Kidney epithelial cell (primary cell): ENCODE results near the gene UBE2E3. TPM values are rescaled to one million over a fixed set of nuclear protein-coding genes. Genes with fewer than 3 reads are reported as not detected.

Experiments used
- DNase-seq: peaks from one replicate; pipeline ENCODE4 v3.0.0-alpha.2; 2010; ENCODE audit warnings: low read depth
- H3K27me3 ChIP-seq: 2 replicates; pipeline ENCODE4 v1.6.0; 2011; ENCODE audit warnings: low read length; ENCODE audit not compliant: control insufficient read depth, insufficient read depth
- H3K36me3 ChIP-seq: 2 replicates; pipeline ENCODE4 v1.5.1; 2011; ENCODE audit warnings: low read length; ENCODE audit not compliant: control insufficient read depth, insufficient read depth
- H3K4me3 ChIP-seq: 2 replicates; pipeline ENCODE4 v1.5.1; 2011; ENCODE audit warnings: low read depth, mild to moderate bottlenecking, control low read depth, low read length
- CTCF ChIP-seq: IDR thresholded peaks from 2 replicates; pipeline ENCODE4 v1.5.1; 2011; ENCODE audit warnings: mild to moderate bottlenecking, moderate library complexity, low read length, control low read depth, inconsistent platforms; ENCODE audit not compliant: insufficient read depth, poor library complexity, severe bottlenecking
- total RNA-seq: library from RNA; depleted of rRNA; stranded (reverse); fragments of >200 nt; gene quantifications from 2 replicates; pipeline ENCODE4 v1.2.3, GENCODE V29; 2015

Gene UBE2E3
- total RNA-seq, 1 donor from 2014 or later = 84.7 TPM

- no peak overlapping the region for H3K4me3 ChIP-seq
- H3K27me3 ChIP-seq = no peaks in the 10 kb centered on the region
- TF ChIP-seq CTCF = no peak
- DNase-seq = no peak
- H3K36me3 ChIP-seq = no peaks in the 10 kb centered on the region
Measured at GRCh38 chr2:180943275-180943674, 37.1 kb upstream of the UBE2E3 start.

- H3K4me3 ChIP-seq = no peak overlapping the region
Measured at GRCh38 chr2:180944372-180944771, 36.0 kb upstream of the UBE2E3 start.

GRCh38 chr2:180947208-180947689 lies 33.2 kb upstream of the UBE2E3 start:
- Histone ChIP-seq H3K36me3 (no peaks in the 10 kb centered on the region), H3K4me3 (no peak overlapping the region), H3K27me3 (no peaks in the 10 kb centered on the region)
- no peak for TF ChIP-seq CTCF
- no peak for DNase-seq

More at GRCh38 chr2:180944372-180944771, 36.0 kb upstream of the UBE2E3 start:
- DNase-seq = no peak
- no peak for TF ChIP-seq CTCF
- Histone ChIP-seq H3K36me3 (no peaks in the 10 kb centered on the region), H3K27me3 (no peaks in the 10 kb centered on the region)

GRCh38 chr2:180949896-180950295 lies 30.5 kb upstream of the UBE2E3 start:
- no peaks in the 10 kb centered on the region for H3K27me3 ChIP-seq
- no peak for TF ChIP-seq CTCF
- H3K36me3 ChIP-seq = no peaks in the 10 kb centered on the region
- H3K4me3 ChIP-seq = no peak overlapping the region
- no peak for DNase-seq

- Histone ChIP-seq H3K27me3 (no peaks in the 10 kb centered on the region), H3K36me3 (no peaks in the 10 kb centered on the region), H3K4me3 (no peak overlapping the region)
- TF ChIP-seq CTCF = no peak
- DNase-seq = no peak
Measured at GRCh38 chr2:180952082-180952481, 28.3 kb upstream of the UBE2E3 start.

- Histone ChIP-seq H3K27me3 (no peaks in the 10 kb centered on the region), H3K4me3 (no peak overlapping the region), H3K36me3 (no peaks in the 10 kb centered on the region)
- TF ChIP-seq CTCF = no peak
- no peak for DNase-seq
Measured at GRCh38 chr2:180952731-180953336, 27.6 kb upstream of the UBE2E3 start.
